ENCODE results near the gene GPR35. TPM values are rescaled to one million over a fixed set of nuclear protein-coding genes. Genes with fewer than 3 reads are reported as not detected.

The GPR35 gene
- polyA plus RNA-seq, 1 of the 3 experiments (the other 2 are of a cell fraction) = 1.2 TPM

DNA sequence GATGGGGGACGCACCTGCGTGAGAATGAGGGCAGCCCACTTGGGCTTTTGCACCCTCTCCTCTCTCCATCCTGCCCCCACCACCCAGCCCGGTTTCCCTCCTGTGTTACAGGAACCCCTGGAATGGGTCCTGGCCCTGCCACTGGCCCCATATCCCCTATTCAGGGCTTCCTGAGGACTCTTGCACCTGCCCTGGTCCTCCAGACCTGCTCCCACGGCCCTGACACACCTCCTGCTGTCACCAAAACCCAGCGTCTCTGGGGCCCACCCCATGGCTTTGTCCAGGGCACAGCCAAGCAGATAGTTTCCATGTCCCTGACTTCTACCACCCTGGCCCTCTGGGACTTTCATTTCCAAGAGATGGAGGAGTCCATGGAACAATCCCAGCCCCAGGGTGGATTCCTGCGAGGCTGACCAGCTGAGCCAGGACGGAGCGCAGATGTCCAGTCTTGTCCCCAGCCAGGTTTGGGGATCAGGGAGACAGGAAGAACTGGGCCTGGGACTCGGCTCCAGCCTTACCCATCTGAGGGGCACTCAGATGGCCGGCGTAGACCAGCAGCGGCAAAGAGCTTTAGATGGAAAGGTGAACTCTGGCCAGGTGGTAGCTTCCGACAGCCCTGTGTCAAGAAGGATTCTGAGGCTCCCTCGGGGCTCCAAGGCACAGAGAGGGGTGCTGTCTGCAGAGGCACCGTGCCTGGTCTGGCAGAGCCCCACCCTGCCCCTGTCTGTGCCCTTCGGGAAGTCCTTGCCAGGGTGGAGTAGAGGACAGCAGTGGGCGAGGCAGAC lies 12.0 kb downstream of the GPR35 start:
- H3K9ac ChIP-seq = no peak overlapping the region
- H3K9me3 ChIP-seq = no peaks in the 10 kb centered on the region
- H4K20me1 ChIP-seq (ENCODE audit: insufficient read depth) = no peaks in the 10 kb centered on the region
- H2AFZ ChIP-seq (ENCODE audit: low read depth) = no peak overlapping the region
- ChIA-PET POLR2A (no interaction called here), CTCF (interaction anchor here (0.7 kb wide), 2 partner anchors 203 to 456 kb away, joined by 3 read pairs; no protein-coding TSS in a partner anchor)
- no peaks in the 10 kb centered on the region for H3K4me1 ChIP-seq (ENCODE audit: control insufficient read depth in 1 of 2, insufficient read depth in 2 of 2, low read depth in 1 of 2, low read length in 1 of 2)
- no peaks in the 10 kb centered on the region for H3K36me3 ChIP-seq (replicated peaks in 1 of 2; ENCODE audit: control insufficient read depth in 1 of 2, insufficient read depth in 2 of 2, low read length in 1 of 2)
- no peak overlapping the region for H3K27ac ChIP-seq (ENCODE audit: low read depth in 2 of 2, low read length in 1 of 2)
- WGBS (ENCODE audit: low lambda C conversion rate) = 24% methylated on average over 6 of the region's 17 CpGs
- no peaks in the 10 kb centered on the region for H3K27me3 ChIP-seq (ENCODE audit: insufficient read depth)
- H3K9me2 ChIP-seq = no peaks in the 10 kb centered on the region
- no peak overlapping the region for H3K4me3 ChIP-seq (ENCODE audit: low read depth in 2 of 2, low read length in 1 of 2)
- H3F3A ChIP-seq (replicated peaks; ENCODE audit: insufficient read depth) = no peaks in the 10 kb centered on the region
- TF ChIP-seq, protein P1, sequence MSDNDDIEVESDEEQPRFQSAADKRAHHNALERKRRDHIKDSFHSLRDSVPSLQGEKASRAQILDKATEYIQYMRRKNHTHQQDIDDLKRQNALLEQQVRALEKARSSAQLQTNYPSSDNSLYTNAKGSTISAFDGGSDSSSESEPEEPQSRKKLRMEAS (IDR thresholded peaks at IDR 0.05; ENCODE audit: low read depth) = no peak
- TF ChIP-seq TAF1 (IDR thresholded peaks at IDR 0.05; ENCODE audit: borderline replicate concordance, low read depth, low read length) (no peak), CTCF (IDR thresholded peaks at IDR 0.05) (no peak), JUND (IDR thresholded peaks at IDR 0.05) (no peak), TCF12 (IDR thresholded peaks at IDR 0.05) (no peak), EP300 (IDR thresholded peaks at IDR 0.05; ENCODE audit: borderline replicate concordance in 1 of 2, low read depth in 1 of 2, low read length in 1 of 2) (no peak)
- TF ChIP-seq, protein P2, sequence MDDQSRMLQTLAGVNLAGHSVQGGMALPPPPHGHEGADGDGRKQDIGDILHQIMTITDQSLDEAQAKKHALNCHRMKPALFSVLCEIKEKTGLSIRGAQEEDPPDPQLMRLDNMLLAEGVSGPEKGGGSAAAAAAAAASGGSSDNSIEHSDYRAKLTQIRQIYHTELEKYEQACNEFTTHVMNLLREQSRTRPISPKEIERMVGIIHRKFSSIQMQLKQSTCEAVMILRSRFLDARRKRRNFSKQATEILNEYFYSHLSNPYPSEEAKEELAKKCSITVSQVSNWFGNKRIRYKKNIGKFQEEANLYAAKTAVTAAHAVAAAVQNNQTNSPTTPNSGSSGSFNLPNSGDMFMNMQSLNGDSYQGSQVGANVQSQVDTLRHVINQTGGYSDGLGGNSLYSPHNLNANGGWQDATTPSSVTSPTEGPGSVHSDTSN (IDR thresholded peaks at IDR 0.05) = no peak
- TF ChIP-seq, protein P3, sequence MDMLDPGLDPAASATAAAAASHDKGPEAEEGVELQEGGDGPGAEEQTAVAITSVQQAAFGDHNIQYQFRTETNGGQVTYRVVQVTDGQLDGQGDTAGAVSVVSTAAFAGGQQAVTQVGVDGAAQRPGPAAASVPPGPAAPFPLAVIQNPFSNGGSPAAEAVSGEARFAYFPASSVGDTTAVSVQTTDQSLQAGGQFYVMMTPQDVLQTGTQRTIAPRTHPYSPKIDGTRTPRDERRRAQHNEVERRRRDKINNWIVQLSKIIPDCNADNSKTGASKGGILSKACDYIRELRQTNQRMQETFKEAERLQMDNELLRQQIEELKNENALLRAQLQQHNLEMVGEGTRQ (IDR thresholded peaks at IDR 0.05; ENCODE audit: borderline replicate concordance, low read depth, low read length) = no peak
- TF ChIP-seq, protein P4, sequence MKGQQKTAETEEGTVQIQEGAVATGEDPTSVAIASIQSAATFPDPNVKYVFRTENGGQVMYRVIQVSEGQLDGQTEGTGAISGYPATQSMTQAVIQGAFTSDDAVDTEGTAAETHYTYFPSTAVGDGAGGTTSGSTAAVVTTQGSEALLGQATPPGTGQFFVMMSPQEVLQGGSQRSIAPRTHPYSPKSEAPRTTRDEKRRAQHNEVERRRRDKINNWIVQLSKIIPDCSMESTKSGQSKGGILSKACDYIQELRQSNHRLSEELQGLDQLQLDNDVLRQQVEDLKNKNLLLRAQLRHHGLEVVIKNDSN (IDR thresholded peaks at IDR 0.05; ENCODE audit: borderline replicate concordance, low read depth) = no peak
- H3K4me2 ChIP-seq = no peak overlapping the region
- H3K79me2 ChIP-seq (ENCODE audit: insufficient read depth) = no peaks in the 10 kb centered on the region
- DNase-seq = peak; percentile 24

DNA sequence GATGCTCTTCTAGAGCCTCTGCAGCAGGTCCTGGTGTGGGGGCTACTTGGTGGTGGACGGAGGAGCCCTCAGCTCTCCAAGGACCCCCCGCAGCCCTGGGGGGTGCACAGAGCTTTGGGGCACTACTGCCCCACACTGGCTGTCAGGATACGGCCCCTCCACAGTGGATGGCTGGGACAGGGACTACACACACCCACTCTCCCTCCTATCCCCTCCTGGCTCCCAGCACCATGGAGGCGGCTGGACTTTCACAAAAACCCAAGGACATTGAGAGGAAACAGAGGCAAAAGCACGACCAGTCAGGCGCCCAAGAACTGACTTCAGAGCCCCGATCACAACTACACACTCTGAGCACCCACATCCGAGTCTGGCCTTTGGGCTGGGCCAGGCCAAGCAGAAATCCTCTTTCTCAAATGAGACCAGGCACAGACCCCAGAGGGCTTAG lies 12.6 kb downstream of the GPR35 start:
- POLR2A ChIA-PET = no interaction called here
- no peak for TF ChIP-seq RAD21 (IDR thresholded peaks at IDR 0.05; ENCODE audit: low read length)
- no peak for TF ChIP-seq ELF1 (IDR thresholded peaks at IDR 0.05)
- no peak for TF ChIP-seq REST (IDR thresholded peaks at IDR 0.05; ENCODE audit: low read depth, low read length)
- TF ChIP-seq JUND (IDR thresholded peaks at IDR 0.05) = no peak
- TF ChIP-seq TEAD4 (IDR thresholded peaks at IDR 0.05; ENCODE audit: borderline replicate concordance, insufficient read depth) = no peak
- no peak for TF ChIP-seq NFIC (IDR thresholded peaks at IDR 0.05; ENCODE audit: borderline replicate concordance)
- no peak for TF ChIP-seq TAF1 (IDR thresholded peaks at IDR 0.05; ENCODE audit: borderline replicate concordance, low read depth, low read length)
- TF ChIP-seq POLR2AphosphoS5 (IDR thresholded peaks at IDR 0.05; ENCODE audit: low read depth, low read length) = no peak
- TF ChIP-seq SMC3 (IDR thresholded peaks at IDR 0.05; ENCODE audit: low read depth, low read length) = no peak
- no peak for TF ChIP-seq NRF1 (IDR thresholded peaks at IDR 0.05; ENCODE audit: low read depth, low read length)
- no peak for TF ChIP-seq FOXJ3 (CRISPR knock-in tag; IDR thresholded peaks at IDR 0.05)
- TF ChIP-seq, protein P1 (IDR thresholded peaks at IDR 0.05; ENCODE audit: low read depth) = no peak

More for the DNA sequence above, 12.6 kb downstream of the GPR35 start:
- Histone ChIP-seq H3K9me2 (no peaks in the 10 kb centered on the region), H4K20me1 (ENCODE audit: insufficient read depth) (no peaks in the 10 kb centered on the region), H3F3A (replicated peaks; ENCODE audit: insufficient read depth) (no peaks in the 10 kb centered on the region), H3K9me3 (no peaks in the 10 kb centered on the region), H3K9ac (no peak overlapping the region), H3K4me2 (no peak overlapping the region), H3K4me1 (ENCODE audit: control insufficient read depth in 1 of 2, insufficient read depth in 2 of 2, low read depth in 1 of 2, low read length in 1 of 2) (no peaks in the 10 kb centered on the region; a peak in 1 of 4 replicates), H3K79me2 (ENCODE audit: insufficient read depth) (no peaks in the 10 kb centered on the region), H3K4me3 (ENCODE audit: low read depth in 2 of 2, low read length in 1 of 2) (no peak overlapping the region), H2AFZ (ENCODE audit: low read depth) (no peak overlapping the region), H3K36me3 (replicated peaks in 1 of 2; ENCODE audit: control insufficient read depth in 1 of 2, insufficient read depth in 2 of 2, low read length in 1 of 2) (no peaks in the 10 kb centered on the region), H3K27ac (ENCODE audit: low read depth in 2 of 2, low read length in 1 of 2) (no peak overlapping the region), H3K27me3 (ENCODE audit: insufficient read depth) (no peaks in the 10 kb centered on the region)
- 24% methylated on average over 5 of the region's 8 CpGs for WGBS (ENCODE audit: low lambda C conversion rate)
- DNase-seq = no peak
- CTCF ChIA-PET = interaction anchor here (0.7 kb wide), 1 partner anchor 202 kb away, joined by 3 read pairs; no protein-coding TSS in a partner anchor

Measured in SK-N-SH (cell line).